HG03139 (cell line): Measurements from ENCODE around the gene SUGCT.

Experiments used
- ATAC-seq: cut with Tn5 transposase; IDR thresholded peaks from one replicate; pipeline ENCODE4 v1.9.1; 2021; ENCODE audit not compliant: unreplicated experiment

SUGCT gene

DNA sequence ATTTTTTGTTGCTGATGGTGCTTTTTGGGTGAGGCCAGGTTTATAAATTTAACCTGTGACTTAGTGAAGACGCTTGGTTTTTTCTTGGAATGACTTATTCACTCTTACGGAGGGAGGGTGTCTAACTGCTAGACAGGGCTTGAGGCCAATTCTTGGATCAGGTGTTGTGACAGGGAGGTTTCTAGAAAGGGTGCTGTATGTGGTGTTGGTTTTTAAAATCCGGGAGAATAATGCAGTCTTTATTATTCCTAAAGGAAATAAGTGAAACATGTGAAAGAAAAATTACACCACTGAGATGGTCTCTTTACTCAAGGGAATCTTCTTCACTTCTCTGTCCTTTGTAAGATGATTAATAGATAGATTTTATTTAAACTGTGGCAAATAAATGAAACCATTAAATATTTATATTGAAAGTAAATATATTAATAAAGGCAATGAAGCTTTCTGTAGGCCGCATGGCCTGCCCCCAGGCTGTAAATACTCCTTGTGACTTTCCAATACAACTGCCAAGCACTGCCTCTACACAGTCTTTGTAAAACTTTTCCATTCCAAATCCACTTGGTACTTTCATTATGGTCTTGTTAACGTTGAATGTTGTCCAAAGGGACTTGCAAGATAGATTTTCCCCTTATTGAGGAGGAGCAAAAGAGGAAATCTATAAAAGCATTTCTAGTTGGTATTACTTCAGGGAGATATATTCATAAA lies 323.1 kb downstream of the SUGCT start:
- ATAC-seq, result no peak

GRCh38 chr7:40463446-40463845 lies 328.6 kb downstream of the SUGCT start:
- ATAC-seq, result no peak

GRCh38 chr7:40468891-40469864 lies 334.4 kb downstream of the SUGCT start:
- ATAC-seq, result no peak

DNA sequence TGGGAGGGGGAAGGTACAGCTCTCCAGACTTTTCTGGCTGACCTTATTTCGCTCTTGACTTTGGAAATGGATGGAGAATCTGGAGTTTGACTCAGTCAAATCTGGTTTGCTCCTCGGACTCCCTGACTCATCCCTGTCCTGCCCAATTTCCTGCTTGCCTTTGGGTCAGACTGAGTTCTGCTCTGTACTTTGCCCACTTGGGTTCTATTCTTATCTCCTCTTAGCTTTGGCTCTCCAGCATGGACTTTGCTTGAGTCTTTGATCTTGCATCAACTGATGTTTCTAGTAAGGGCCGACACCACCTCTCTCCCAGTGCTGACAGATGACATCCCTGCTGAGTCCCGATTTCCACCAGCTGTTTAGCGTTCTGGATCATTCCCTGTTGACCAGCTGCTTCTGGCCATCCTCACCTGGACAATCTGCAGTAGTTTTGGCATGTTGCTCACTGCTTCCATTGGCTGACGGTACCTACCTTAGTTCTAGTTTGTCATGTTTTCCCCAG lies 335.3 kb downstream of the SUGCT start:
- no peak for ATAC-seq

GRCh38 chr7:40470817-40471216 lies 336.0 kb downstream of the SUGCT start:
- no peak for ATAC-seq

DNA sequence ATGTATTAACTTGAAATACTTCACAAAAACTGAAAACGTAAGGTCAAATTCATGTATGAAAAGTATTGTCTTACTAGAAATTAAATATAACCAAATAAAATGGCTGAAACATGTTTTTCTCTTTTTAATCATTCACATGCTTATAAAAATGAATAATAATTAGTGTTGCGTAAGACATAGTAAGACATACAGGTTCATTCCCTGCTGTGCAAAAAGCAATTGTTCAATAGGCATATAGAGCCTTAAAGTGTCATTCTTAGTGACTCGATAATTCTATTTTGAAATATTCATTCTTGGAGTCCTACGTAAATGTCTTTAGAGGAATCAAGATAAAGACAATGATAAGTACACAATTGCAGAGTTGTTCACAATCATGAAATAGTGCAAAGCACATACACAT lies 337.1 kb downstream of the SUGCT start:
- ATAC-seq, result no peak

- peak; percentile 98 for ATAC-seq
Measured at GRCh38 chr7:40474790-40475680, 340.2 kb downstream of the SUGCT start.

- ATAC-seq, result no peak
Measured at GRCh38 chr7:40475681-40475982, 340.8 kb downstream of the SUGCT start.

DNA sequence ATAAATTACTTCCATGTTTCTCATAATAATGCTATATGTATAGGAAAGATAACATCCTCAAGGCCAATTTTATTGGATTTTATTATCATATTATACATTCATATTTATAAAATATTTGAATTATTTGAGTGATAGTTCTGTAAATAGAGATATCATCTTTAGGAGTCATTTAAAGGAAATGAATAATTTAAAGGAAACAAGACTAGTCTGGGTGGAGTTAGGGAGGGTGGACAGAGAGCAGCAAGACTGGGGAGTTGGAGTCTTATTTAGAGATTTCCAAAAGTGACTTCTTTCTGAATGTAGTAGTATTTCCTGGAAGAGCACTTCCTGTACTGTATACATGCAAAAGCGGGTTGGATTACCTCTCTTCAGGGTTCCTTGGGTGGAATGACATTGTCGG lies 342.3 kb downstream of the SUGCT start:
- ATAC-seq, result no peak

GRCh38 chr7:40482845-40483244 lies 348.0 kb downstream of the SUGCT start:
- ATAC-seq, result no peak

DNA sequence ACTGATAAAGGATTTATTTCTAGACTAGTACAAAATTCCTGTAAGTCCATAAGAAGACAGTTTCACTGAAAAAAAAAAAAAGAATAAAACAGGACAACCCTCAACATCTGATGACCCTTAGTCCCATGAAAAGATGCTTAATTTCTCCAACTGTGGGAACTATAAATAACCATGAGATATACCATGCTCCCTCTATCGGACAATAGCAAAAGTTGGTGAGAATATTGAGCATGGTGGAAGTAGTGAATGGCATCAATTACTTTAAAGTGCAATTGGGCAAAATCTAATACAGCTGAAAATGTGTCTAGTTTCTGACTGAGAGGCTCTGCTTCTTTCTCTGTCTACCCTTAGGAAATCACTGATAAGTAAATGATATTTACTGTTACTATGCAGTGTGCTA lies 348.8 kb downstream of the SUGCT start:
- no peak for ATAC-seq

DNA sequence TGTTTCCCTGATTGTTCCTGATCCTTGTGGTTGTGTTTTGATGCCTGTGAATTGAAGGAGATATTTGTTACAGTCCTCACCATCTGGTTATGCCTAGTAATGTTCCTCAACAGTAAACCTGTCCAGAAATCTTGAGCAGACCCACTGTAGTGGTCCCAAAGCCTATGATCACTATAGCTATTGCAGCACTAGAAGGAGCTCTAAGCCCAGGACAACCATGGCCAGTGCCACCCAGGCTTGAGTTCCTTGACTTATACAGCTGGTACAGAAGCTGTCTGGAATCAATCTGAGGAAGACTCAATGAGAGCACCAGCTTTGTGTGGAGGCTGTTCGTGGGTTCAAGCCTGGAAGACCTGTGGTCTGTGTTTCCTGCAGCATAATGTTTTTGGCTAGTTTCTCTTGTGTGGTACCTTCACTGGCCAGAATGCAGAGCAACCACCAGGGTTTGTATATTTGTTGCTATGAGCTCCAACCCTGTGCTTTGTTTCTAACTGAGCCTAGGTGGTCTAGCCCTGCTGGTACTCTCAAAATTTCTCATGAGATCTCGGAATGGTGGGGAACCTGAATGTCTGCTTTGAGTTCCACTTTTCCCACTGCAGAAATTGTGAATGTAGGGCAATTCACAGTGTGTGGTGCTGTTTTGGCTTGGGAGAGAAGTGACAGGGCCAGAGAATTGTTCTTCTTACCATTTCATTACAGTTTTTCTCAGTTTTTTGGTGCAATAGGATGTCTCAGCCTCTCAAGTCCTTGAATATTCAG lies 355.2 kb downstream of the SUGCT start:
- no peak for ATAC-seq

DNA sequence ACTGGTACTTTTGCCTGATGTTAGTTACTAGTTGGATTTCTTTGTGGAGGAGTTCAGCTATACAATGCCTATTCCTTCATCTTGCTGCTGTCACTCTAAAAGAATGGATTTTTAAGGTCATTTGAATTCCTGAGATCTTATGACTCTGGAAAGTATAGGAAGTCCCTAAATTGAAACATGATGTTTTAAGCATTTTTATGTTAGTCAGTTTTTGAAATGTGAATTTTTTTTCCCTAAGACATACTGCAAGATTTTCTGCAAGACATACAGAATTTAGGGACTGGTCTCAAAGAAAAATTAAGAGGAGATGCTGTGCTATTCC lies 355.8 kb downstream of the SUGCT start:
- ATAC-seq, result no peak

- no peak for ATAC-seq
Measured at GRCh38 chr7:40492946-40493345, 358.1 kb downstream of the SUGCT start.

GRCh38 chr7:40493609-40494051 lies 358.8 kb downstream of the SUGCT start:
- ATAC-seq, result no peak

- no peak for ATAC-seq
Measured at GRCh38 chr7:40498924-40499510, 364.2 kb downstream of the SUGCT start.

DNA sequence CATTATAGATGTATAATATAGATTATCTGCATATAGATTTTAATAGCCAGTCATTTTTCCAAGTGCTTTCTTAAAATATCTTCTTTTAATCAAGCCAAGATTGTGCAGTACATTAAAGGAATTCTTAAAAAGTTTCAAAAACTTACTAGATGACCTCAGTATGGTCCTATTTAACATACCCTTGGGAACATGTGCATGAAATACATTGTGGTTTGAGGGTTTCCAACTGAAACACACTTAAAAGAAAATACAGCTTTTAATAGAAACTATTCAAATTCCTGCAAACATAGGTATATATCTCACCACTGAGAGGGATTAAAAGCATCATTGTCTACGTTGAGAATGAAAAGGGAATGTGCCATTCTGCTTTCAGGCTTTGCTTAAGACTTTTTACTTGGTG lies 364.9 kb downstream of the SUGCT start:
- ATAC-seq, result no peak

- ATAC-seq, result no peak
Measured at GRCh38 chr7:40500219-40500618, 365.4 kb downstream of the SUGCT start.

- ATAC-seq, result no peak
Measured at GRCh38 chr7:40502359-40502758, 367.6 kb downstream of the SUGCT start.

DNA sequence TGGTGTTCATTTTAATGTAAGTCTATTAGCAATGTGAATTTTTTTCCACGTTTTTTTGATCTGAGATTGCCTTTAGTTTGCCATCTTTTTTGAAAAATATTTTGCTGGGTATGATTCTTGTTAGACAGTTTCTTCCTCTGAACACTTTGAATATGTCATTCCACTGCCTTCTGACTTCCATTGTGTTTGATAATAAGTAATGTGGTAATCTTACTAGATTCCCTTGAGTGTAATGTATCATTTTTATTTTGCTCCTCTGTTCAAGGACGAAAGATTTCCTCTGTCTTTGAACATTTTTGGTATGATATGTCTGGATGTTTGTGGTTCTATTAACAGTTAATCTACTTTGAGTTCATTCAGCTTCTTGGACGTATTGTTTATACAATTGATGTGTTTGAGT lies 371.4 kb downstream of the SUGCT start:
- ATAC-seq, result no peak
